ENCODE measurements around the gene AVEN.

AVEN gene, protein sequence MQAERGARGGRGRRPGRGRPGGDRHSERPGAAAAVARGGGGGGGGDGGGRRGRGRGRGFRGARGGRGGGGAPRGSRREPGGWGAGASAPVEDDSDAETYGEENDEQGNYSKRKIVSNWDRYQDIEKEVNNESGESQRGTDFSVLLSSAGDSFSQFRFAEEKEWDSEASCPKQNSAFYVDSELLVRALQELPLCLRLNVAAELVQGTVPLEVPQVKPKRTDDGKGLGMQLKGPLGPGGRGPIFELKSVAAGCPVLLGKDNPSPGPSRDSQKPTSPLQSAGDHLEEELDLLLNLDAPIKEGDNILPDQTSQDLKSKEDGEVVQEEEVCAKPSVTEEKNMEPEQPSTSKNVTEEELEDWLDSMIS

DNA sequence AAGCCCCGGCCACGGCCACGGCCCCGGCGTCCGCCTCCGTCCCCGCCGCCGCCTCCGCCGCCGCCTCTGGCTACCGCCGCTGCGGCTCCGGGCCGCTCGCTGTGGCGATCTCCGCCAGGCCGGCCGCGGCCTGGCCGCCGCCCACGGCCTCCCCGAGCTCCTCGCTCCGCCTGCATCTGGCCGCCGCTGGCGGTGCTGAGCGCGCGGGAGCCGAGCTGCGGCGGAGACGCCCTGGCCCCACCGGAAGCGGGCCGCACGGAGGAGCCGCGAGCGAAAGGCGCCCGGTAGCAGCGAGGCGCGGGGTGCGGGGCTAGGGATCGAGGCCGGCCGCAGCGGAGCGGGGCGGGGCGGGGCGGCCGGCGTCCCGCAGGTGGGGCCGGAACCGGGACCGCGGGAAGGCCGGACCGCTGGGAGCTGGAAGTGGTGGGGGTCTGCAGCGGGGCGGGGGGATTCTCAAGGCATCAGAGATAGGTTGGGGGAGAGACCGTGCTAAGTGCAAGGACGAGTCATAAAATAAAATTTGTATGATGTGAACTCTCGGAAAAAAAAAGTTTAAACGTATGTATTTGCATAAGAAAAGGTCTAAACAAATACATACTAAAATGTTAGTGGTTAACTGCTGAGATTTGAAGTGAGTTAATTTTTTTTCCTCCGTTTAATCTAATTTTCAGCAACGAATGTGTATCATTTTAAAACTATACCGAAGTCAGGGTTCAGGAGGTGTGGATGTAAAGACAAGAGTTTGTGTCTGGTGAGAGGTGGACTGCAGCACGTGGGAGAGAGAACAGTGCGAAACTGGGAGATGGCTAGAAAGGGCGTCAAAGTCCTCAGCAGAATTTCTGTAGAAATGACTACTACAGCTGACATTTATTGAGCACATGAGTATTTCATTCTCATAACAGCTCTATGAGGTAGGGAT, at the start of gene AVEN:
Gene AVEN, minus strand, starts transcription at position 334 of the 919 bp plus-strand sequence. Its CDS starts 158 bp downstream, at position 176.
- H3K27ac ChIP-seq: peak within 1 kb of the TSS; percentile 78
- DNase-seq: peak; percentile 27
- TF ChIP-seq, protein P1, sequence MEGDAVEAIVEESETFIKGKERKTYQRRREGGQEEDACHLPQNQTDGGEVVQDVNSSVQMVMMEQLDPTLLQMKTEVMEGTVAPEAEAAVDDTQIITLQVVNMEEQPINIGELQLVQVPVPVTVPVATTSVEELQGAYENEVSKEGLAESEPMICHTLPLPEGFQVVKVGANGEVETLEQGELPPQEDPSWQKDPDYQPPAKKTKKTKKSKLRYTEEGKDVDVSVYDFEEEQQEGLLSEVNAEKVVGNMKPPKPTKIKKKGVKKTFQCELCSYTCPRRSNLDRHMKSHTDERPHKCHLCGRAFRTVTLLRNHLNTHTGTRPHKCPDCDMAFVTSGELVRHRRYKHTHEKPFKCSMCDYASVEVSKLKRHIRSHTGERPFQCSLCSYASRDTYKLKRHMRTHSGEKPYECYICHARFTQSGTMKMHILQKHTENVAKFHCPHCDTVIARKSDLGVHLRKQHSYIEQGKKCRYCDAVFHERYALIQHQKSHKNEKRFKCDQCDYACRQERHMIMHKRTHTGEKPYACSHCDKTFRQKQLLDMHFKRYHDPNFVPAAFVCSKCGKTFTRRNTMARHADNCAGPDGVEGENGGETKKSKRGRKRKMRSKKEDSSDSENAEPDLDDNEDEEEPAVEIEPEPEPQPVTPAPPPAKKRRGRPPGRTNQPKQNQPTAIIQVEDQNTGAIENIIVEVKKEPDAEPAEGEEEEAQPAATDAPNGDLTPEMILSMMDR (IDR thresholded peaks at IDR 0.05; ENCODE audit: low read depth, low read length): no peak
- H3K27me3 ChIP-seq (ENCODE audit: insufficient read depth, low read depth, severe bottlenecking): no peaks in the 10 kb centered on the region
- H3K36me3 ChIP-seq: no peaks in the 10 kb centered on the region
- peak within 1 kb of the TSS; percentile 90 for H3K4me3 ChIP-seq (ENCODE audit: low read depth, low read length)
- no peaks in the 10 kb centered on the region for H3K9me3 ChIP-seq (ENCODE audit: severe bottlenecking)

DNA sequence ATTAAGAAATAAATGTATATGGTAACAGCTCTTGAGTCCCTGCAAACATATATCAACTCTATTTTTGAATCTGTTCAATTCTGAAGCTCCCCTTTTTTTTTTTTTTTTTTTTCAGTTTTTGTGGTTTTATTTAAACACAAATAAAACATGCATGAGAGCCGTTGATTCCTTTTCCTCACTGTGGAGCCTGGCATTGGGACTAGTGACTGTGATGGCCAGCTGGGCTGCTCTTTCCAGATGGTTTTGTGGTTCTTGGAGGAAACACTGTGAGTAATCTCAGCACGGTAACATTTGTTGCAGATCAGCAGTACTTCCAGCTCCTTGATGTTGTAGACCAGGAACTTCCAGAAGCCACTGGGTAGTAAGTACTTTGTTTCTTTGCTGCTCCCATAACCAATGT, 46.7 kb upstream of the AVEN start:
- Histone ChIP-seq H3K4me3 (ENCODE audit: low read depth, low read length) (no peak overlapping the region), H3K36me3 (peaks cover 37% of the 10 kb centered on the region), H3K27me3 (ENCODE audit: insufficient read depth, low read depth, severe bottlenecking) (no peaks in the 10 kb centered on the region), H3K27ac (no peak overlapping the region), H3K9me3 (ENCODE audit: severe bottlenecking) (no peaks in the 10 kb centered on the region)
- TF ChIP-seq, protein P1 (IDR thresholded peaks at IDR 0.05; ENCODE audit: low read depth, low read length): no peak
- DNase-seq: no peak

DNA sequence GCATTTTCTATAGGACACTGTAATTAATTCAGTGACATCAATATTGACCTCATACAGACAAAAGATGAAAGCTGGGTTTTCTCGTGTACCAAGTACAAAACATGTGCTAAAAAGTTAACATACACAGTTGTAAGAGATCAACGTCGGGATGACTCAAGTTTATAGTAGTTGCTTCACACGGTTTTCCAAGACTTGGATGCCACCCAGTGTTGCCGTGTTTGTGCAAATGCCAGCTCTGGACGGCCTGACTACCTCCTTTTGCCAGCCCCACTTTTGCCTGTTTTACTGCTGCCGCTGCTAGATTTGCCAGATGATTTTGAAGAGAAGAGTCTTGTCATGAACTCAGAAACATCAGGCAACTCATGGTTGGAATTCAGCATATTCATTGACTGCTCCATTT, 45.1 kb upstream of the AVEN start:
- DNase-seq: no peak
- no peaks in the 10 kb centered on the region for H3K9me3 ChIP-seq (ENCODE audit: severe bottlenecking)
- TF ChIP-seq, protein P1 (IDR thresholded peaks at IDR 0.05; ENCODE audit: low read depth, low read length): no peak
- no peaks in the 10 kb centered on the region for H3K27me3 ChIP-seq (ENCODE audit: insufficient read depth, low read depth, severe bottlenecking)
- H3K27ac ChIP-seq: no peak overlapping the region
- H3K4me3 ChIP-seq (ENCODE audit: low read depth, low read length): no peak overlapping the region
- H3K36me3 ChIP-seq: peaks cover 27% of the 10 kb centered on the region

DNA sequence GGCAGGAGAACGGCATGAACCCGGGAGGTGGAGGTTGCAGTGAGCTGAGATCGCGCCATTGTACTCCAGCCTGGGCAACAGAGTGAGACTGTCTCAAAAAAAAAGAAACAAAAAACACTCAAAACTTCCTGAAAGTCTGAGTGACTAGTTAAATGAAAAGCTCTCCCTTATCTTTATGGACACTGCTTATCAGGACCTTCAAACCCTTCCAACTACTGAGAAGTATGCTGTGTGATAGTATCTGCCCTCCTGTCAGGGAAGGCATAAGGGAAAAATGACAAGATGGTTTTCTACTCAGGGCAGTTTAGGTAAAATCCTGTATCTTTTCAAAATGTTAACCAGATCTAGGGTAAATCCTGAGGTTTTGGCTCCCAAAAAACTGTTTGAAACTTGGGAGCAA, 40.9 kb upstream of the AVEN start:
- Histone ChIP-seq H3K36me3 (peaks cover 8% of the 10 kb centered on the region), H3K27ac (no peak overlapping the region), H3K4me3 (ENCODE audit: low read depth, low read length) (no peak overlapping the region), H3K9me3 (ENCODE audit: severe bottlenecking) (no peaks in the 10 kb centered on the region), H3K27me3 (ENCODE audit: insufficient read depth, low read depth, severe bottlenecking) (no peaks in the 10 kb centered on the region)
- TF ChIP-seq, protein P1 (IDR thresholded peaks at IDR 0.05; ENCODE audit: low read depth, low read length): no peak
- DNase-seq: no peak

DNA sequence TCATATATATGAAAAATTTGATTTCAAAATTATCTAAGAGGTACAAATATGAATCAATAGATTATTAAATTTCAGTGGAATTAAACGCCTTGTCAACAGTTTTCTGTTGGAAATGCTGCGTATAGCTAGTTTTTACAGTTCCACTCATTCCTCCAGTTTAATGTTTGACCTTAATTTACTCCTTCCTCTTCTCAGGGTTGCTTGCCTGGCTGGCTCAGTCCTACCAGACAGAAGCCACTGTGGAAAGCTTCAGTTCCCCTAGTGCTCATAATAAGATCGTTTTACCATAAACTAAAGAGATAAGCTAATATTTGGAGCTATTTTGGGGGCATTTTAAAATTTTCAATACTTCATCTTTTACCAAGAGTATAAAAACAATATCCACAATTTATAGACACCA, 39.9 kb upstream of the AVEN start:
- DNase-seq: no peak
- TF ChIP-seq, protein P1 (IDR thresholded peaks at IDR 0.05; ENCODE audit: low read depth, low read length): no peak
- Histone ChIP-seq H3K27ac (no peak overlapping the region), H3K9me3 (ENCODE audit: severe bottlenecking) (no peaks in the 10 kb centered on the region), H3K36me3 (peaks cover 4% of the 10 kb centered on the region; the same call in 1 of the 2 replicates), H3K27me3 (ENCODE audit: insufficient read depth, low read depth, severe bottlenecking) (no peaks in the 10 kb centered on the region), H3K4me3 (ENCODE audit: low read depth, low read length) (no peak overlapping the region)

Measured in WERI-Rb-1 (cell line).